HepG2 (cell line): Measurements from ENCODE around the gene GRIK1. TPM values are rescaled to one million over a fixed set of nuclear protein-coding genes. Genes with fewer than 3 reads are reported as not detected.

Source experiments
- ASH2L ChIP-seq: fragments of 300-600, 200-600 bp; sonication (generic); IDR thresholded peaks from 2 replicates; pipeline ENCODE4 v1.7.0; 2017; ENCODE audit warnings: low read depth, mild to moderate bottlenecking, moderate library complexity, mixed read lengths, low read length; ENCODE audit not compliant: insufficient read length
- CHCHD3 ChIP-seq: sonication (generic); formaldehyde crosslinking; IDR thresholded peaks from 2 replicates; pipeline ENCODE4 v1.8.0; 2022; ENCODE audit warnings: mild to moderate bottlenecking, missing genetic modification reagents, moderate library complexity
- FOSL2 ChIP-seq: sonication (generic); formaldehyde crosslinking; IDR thresholded peaks from 2 replicates; pipeline ENCODE4 v1.4.0; 2020; ENCODE audit warnings: missing genetic modification reagents
- HDAC1 ChIP-seq: sonication (generic); formaldehyde crosslinking; IDR thresholded peaks from 2 replicates; pipeline ENCODE4 v1.5.1; 2020; ENCODE audit warnings: mild to moderate bottlenecking, missing genetic modification reagents
- HMGA1 ChIP-seq: sonication (generic); formaldehyde crosslinking; conservative IDR thresholded peaks from 2 replicates; pipeline ENCODE4 v1.4.0; 2020; ENCODE audit warnings: missing genetic modification reagents
- JARID2 ChIP-seq: sonication (generic); formaldehyde crosslinking; IDR thresholded peaks from 2 replicates; pipeline ENCODE4 v1.8.1; 2023; ENCODE audit warnings: missing genetic modification reagents, inconsistent platforms; ENCODE audit not compliant: insufficient replicate concordance
- KDM3A ChIP-seq: IDR thresholded peaks from 2 replicates; pipeline ENCODE4 v1.6.1; 2018; ENCODE audit warnings: low read depth, missing compliant biosample characterization
- MAFK ChIP-seq, 2 experiments: IDR thresholded peaks in 1 of 2; conservative IDR thresholded peaks in 1 of 2; 2 replicates each; pipeline ENCODE4 v1.6.1; 2011; ENCODE audit warnings: improper control_type of control experiment in 2 of 2, low read length in 2 of 2
- RBM22 ChIP-seq: fragments of 200-400 bp; formaldehyde crosslinking; optimal IDR thresholded peaks from 2 replicates; pipeline ENCODE3; 2017; ENCODE audit warnings: mild to moderate bottlenecking, low read length, moderate library complexity
- SAFB2 ChIP-seq: sonication (generic); formaldehyde crosslinking; IDR thresholded peaks from 2 replicates; pipeline ENCODE4 v1.5.1; 2020; ENCODE audit warnings: missing genetic modification reagents, low read depth, mild to moderate bottlenecking, borderline replicate concordance
- SOX13 ChIP-seq, 3 experiments: fragments of 450-650 bp in 1 of 3; sonication (generic) in 1 of 3; formaldehyde crosslinking in 1 of 3; IDR thresholded peaks in 2 of 3; conservative IDR thresholded peaks in 1 of 3; 2 replicates each; pipeline versions ENCODE4 v1.5.0 to v1.6.1; 2016 to 2020; ENCODE audit warnings: antibody characterized with exemption in 1 of 3, mild to moderate bottlenecking in 1 of 3, missing compliant biosample characterization in 1 of 3, missing genetic modification reagents in 1 of 3, moderate library complexity in 1 of 3
- SP140L ChIP-seq: sonication (generic); formaldehyde crosslinking; IDR thresholded peaks from 2 replicates; pipeline ENCODE4 v1.4.0; 2020; ENCODE audit warnings: missing genetic modification reagents, borderline replicate concordance
- STAG1 ChIP-seq: sonication (generic); formaldehyde crosslinking; IDR thresholded peaks from 2 replicates; pipeline ENCODE4 v1.4.0; 2020; ENCODE audit warnings: missing genetic modification reagents
- TGIF2 ChIP-seq: IDR thresholded peaks from 2 replicates; pipeline ENCODE4 v1.6.1; 2016; ENCODE audit warnings: control low read depth, missing compliant biosample characterization
- TOPORS ChIP-seq: sonication (generic); formaldehyde crosslinking; IDR thresholded peaks from 2 replicates; pipeline ENCODE4 v1.8.0; 2023; ENCODE audit warnings: mild to moderate bottlenecking, missing genetic modification reagents
- ZBTB7A ChIP-seq: sonication (generic); formaldehyde crosslinking; IDR thresholded peaks from 2 replicates; pipeline ENCODE4 v1.8.0; 2022; ENCODE audit warnings: mild to moderate bottlenecking, missing genetic modification reagents
- ZNF136 ChIP-seq: sonication (generic); formaldehyde crosslinking; IDR thresholded peaks from 2 replicates; pipeline ENCODE4 v1.8.1; 2022; ENCODE audit warnings: low read depth, mild to moderate bottlenecking, moderate library complexity, missing genetic modification reagents
- ZNF205 ChIP-seq: IDR thresholded peaks from 2 replicates; pipeline ENCODE4 v1.6.1; 2018; ENCODE audit warnings: missing biosample characterization, missing genetic modification reagents
- ZNF292 ChIP-seq: sonication (generic); formaldehyde crosslinking; IDR thresholded peaks from 2 replicates; pipeline ENCODE4 v1.8.1; 2022; ENCODE audit warnings: mild to moderate bottlenecking, low read depth, missing genetic modification reagents, borderline replicate concordance
- ZNF33B ChIP-seq: sonication (generic); formaldehyde crosslinking; IDR thresholded peaks from 2 replicates; pipeline ENCODE4 v1.5.1; 2020; ENCODE audit warnings: mild to moderate bottlenecking, missing genetic modification reagents
- ZNF557 ChIP-seq: sonication (generic); formaldehyde crosslinking; IDR thresholded peaks from 2 replicates; pipeline ENCODE4 v1.4.0; 2020; ENCODE audit warnings: missing genetic modification reagents
- ZNF619 ChIP-seq: sonication (generic); formaldehyde crosslinking; IDR thresholded peaks from 2 replicates; pipeline ENCODE4 v1.4.0; 2020; ENCODE audit warnings: mild to moderate bottlenecking, missing genetic modification reagents
- ZNF629 ChIP-seq: sonication (generic); formaldehyde crosslinking; conservative IDR thresholded peaks from 2 replicates; pipeline ENCODE4 v1.5.0; 2020; ENCODE audit warnings: missing genetic modification reagents
- polyA plus RNA-seq, 8 experiments: library from polyadenylated mRNA; depleted of rRNA in 3 of 8; stranded (reverse) in 7 of 8; unstranded in 1 of 8; fragments of >200 nt; fragmentation: Illumina TruSeq in 4 of 8; extraction: Trizol in 4 of 8; gene quantifications; 2 replicates each; pipeline versions ENCODE4 v1.2.1 to v1.2.3, GENCODE V29; 2011 to 2016; ENCODE audit warnings: low read depth in 4 of 8, missing spikeins in 1 of 8, mixed read lengths in 1 of 8; ENCODE audit not compliant: insufficient read depth in 1 of 8
- total RNA-seq, 5 experiments: library from RNA; depleted of rRNA; stranded (reverse); fragments of >200 nt; fragmentation: Illumina TruSeq; extraction: Trizol; gene quantifications; 2 replicates each; pipeline ENCODE4 v1.2.3, GENCODE V29; 2016; ENCODE audit warnings: low read depth in 1 of 5
- TF ChIP-seq, protein P1 (sequence below): sonication (generic); formaldehyde crosslinking; IDR thresholded peaks from one replicate; pipeline ENCODE4 v1.5.1; 2020; ENCODE audit warnings: mild to moderate bottlenecking, missing genetic modification reagents; ENCODE audit errors: not compliant biosample characterization

Gene GRIK1
- total and polyA plus RNA-seq, 2 of the 13 experiments (the other 11 are each of a cell fraction or from before 2014, with no cell fraction given), result not detected

DNA sequence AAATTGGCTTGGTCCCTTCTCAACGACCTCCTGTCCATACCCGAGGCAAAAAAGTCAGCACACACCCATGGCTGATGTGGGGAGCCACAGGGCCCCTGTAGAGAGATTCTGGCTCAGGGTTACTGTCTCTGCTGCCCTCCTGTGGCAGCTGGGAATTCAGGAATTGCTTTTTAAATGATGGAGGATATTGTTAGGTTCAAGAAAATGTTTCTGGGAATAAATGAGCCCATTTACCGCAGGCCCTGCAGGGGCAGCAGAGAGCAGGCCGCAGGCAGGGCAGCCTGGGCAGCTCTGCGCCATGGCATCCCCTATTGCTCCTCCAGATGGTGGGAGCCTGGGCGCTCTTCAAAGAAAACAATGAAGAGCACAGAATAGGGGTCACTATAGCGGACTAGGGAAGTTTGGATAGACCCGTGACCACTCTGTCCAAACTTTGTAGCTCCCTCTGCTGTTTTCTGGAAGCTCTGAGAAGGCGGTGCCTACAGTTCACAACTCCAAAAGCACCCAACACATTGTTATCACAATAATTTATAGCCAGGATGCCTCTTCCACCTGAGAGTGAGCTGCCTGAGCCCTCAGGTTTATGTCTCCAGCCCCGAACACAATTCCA lies 440.0 kb downstream of the GRIK1 start (continued):
- TF ChIP-seq ZNF292 (CRISPR knock-in tag) (no peak), ZNF557 (CRISPR knock-in tag) (peak; percentile 100), SOX13 (IDR thresholded peaks at IDR 0.05) (no peak), SOX13 (CRISPR knock-in tag; conservative IDR thresholded peaks at IDR 0.05 in 1 of 2, IDR thresholded peaks at IDR 0.05 in 1 of 2) (no peak), CHCHD3 (CRISPR knock-in tag) (no peak), STAG1 (peak; percentile 68), SP140L (CRISPR knock-in tag) (no peak), ZNF619 (no peak), HMGA1 (CRISPR knock-in tag) (no peak), TOPORS (CRISPR knock-in tag) (no peak), ZBTB7A (CRISPR knock-in tag) (no peak), ASH2L (no peak), TGIF2 (no peak), FOSL2 (no peak), SAFB2 (CRISPR knock-in tag) (no peak), ZNF629 (CRISPR knock-in tag) (0 out of 2 replicates have a peak, but pooled peaks have one; percentile 10), ZNF136 (no peak), RBM22 (no peak), JARID2 (no peak), MAFK (conservative IDR thresholded peaks at IDR 0.05 in 1 of 2, IDR thresholded peaks at IDR 0.05 in 1 of 2; ENCODE audit: low read length in 2 of 2) (no peak), ZNF33B (CRISPR knock-in tag) (no peak), ZNF205 (no peak), KDM3A (CRISPR knock-in tag) (no peak), HDAC1 (CRISPR knock-in tag) (no peak)
- TF ChIP-seq, protein P1, sequence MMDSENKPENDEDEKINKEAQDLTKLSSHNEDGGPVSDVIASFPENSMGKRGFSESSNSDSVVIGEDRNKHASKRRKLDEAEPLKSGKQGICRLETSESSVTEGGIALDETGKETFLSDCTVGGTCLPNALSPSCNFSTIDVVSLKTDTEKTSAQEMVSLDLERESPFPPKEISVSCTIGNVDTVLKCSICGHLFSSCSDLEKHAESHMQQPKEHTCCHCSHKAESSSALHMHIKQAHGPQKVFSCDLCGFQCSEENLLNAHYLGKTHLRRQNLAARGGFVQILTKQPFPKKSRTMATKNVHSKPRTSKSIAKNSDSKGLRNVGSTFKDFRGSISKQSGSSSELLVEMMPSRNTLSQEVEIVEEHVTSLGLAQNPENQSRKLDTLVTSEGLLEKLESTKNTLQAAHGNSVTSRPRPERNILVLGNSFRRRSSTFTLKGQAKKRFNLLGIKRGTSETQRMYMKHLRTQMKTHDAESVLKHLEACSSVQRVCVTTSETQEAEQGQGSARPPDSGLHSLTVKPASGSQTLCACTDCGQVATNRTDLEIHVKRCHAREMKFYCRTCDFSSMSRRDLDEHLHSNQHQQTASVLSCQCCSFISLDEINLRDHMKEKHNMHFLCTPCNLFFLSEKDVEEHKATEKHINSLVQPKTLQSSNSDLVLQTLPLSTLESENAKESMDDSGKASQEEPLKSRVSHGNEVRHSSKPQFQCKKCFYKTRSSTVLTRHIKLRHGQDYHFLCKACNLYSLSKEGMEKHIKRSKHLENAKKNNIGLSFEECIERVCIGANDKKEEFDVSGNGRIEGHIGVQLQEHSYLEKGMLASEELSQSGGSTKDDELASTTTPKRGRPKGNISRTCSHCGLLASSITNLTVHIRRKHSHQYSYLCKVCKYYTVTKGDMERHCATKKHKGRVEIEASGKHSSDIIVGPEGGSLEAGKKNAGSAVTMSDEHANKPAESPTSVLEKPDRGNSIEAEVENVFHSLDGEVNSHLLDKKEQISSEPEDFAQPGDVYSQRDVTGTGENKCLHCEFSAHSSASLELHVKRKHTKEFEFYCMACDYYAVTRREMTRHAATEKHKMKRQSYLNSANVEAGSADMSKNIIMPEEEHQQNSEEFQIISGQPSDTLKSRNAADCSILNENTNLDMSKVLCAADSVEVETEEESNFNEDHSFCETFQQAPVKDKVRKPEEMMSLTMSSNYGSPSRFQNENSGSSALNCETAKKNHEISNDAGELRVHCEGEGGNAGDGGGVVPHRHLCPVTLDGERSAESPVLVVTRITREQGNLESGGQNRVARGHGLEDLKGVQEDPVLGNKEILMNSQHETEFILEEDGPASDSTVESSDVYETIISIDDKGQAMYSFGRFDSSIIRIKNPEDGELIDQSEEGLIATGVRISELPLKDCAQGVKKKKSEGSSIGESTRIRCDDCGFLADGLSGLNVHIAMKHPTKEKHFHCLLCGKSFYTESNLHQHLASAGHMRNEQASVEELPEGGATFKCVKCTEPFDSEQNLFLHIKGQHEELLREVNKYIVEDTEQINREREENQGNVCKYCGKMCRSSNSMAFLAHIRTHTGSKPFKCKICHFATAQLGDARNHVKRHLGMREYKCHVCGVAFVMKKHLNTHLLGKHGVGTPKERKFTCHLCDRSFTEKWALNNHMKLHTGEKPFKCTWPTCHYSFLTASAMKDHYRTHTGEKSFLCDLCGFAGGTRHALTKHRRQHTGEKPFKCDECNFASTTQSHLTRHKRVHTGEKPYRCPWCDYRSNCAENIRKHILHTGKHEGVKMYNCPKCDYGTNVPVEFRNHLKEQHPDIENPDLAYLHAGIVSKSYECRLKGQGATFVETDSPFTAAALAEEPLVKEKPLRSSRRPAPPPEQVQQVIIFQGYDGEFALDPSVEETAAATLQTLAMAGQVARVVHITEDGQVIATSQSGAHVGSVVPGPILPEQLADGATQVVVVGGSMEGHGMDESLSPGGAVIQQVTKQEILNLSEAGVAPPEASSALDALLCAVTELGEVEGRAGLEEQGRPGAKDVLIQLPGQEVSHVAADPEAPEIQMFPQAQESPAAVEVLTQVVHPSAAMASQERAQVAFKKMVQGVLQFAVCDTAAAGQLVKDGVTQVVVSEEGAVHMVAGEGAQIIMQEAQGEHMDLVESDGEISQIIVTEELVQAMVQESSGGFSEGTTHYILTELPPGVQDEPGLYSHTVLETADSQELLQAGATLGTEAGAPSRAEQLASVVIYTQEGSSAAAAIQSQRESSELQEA (CRISPR knock-in tag), result no peak
